ENCODE results near the gene JMJD6.

- TF ChIP-seq RAD21 (IDR thresholded peaks at IDR 0.05; ENCODE audit: low read depth) (peak; percentile 98), CEBPB (IDR thresholded peaks at IDR 0.05) (no peak), CREB1 (IDR thresholded peaks at IDR 0.05; ENCODE audit: low read depth) (no peak), TAF1 (IDR thresholded peaks at IDR 0.05; ENCODE audit: low read depth) (no peak), TCF12 (IDR thresholded peaks at IDR 0.05; ENCODE audit: low read depth) (no peak), USF1 (IDR thresholded peaks at IDR 0.05) (no peak), YY1 (IDR thresholded peaks at IDR 0.05; ENCODE audit: low read depth) (no peak), EP300 (IDR thresholded peaks at IDR 0.05; ENCODE audit: borderline replicate concordance) (no peak), MAX (IDR thresholded peaks at IDR 0.05) (no peak), FOXM1 (IDR thresholded peaks at IDR 0.05; ENCODE audit: borderline replicate concordance, low read depth) (no peak)
These were observed 44.9 kb downstream of the JMJD6 start for GRCh38 chr17:76681222-76682137.

All from Ishikawa (cell line).